GM12878 (cell line): ENCODE data around the gene NPPB. TPM values are rescaled to one million over a fixed set of nuclear protein-coding genes. Genes with fewer than 3 reads are reported as not detected.

Experiments used
- ATAC-seq: fragments of 200-7000 bp; cut with Tn5 transposase; 3 replicates; pipeline ENCODE4 v1.9.1; 2020; ENCODE audit warnings: mild to moderate bottlenecking, moderate library complexity
- BruUV-seq: library from RNA; stranded (reverse); fragments of 400-500 nt; replicated peaks from 2 replicates; lab custom pipeline; 2021; lab: Mats Ljungman, UMichigan
- CTCF ChIA-PET: fragments of 300-600 bp; sonication (Branson Sonifier 250); formaldehyde crosslinking; extraction: SDS; loops from one replicate; lab custom pipeline; 2021; ENCODE audit warnings: inconsistent platforms; lab: Yijun Ruan, JAX
- POLR2A ChIA-PET: fragments of 350-600 bp; formaldehyde crosslinking; extraction: SDS; loops from one replicate; lab custom pipeline; 2021; ENCODE audit warnings: inconsistent platforms; lab: Charles Lee
- RAD21 ChIA-PET: fragments of 300-600 bp; sonication (Branson Sonifier 250); formaldehyde crosslinking; loops from one replicate; lab custom pipeline; 2023; ENCODE audit warnings: antibody characterized with exemption; ENCODE audit not compliant: unreplicated experiment; lab: Charles Lee
- SMC1A ChIA-PET: fragments of 300-600 bp; sonication (Branson Sonifier 250); formaldehyde crosslinking; loops from one replicate; lab custom pipeline; 2023; ENCODE audit not compliant: unreplicated experiment, uncharacterized antibody; lab: Charles Lee
- DNase-seq: peaks from one replicate; pipeline ENCODE4 v3.0.0-alpha.2; 2011; ENCODE audit warnings: low read depth, low spot score
- FAIRE-seq: peaks from 3 replicates; lab custom pipeline; 2011; peaks lifted over from hg19 to GRCh38; lab: Jason Lieb, UNC
- H2AFZ ChIP-seq: 2 replicates; pipeline ENCODE4 v1.6.0; 2011; ENCODE audit warnings: low read depth, low read length, control low read depth; ENCODE audit not compliant: control insufficient read depth
- H3K27ac ChIP-seq: 2 replicates; pipeline ENCODE4 v1.5.1; 2011; ENCODE audit warnings: control low read depth; ENCODE audit not compliant: control insufficient read depth, insufficient read depth
- H3K27me3 ChIP-seq, 2 experiments: replicated peaks in 1 of 2; 2 replicates each; pipeline versions ENCODE4 v1.6.0 to v1.6.1; 2011; ENCODE audit warnings: low read length in 1 of 2; ENCODE audit not compliant: control insufficient read depth in 2 of 2, insufficient read depth in 2 of 2
- H3K36me3 ChIP-seq, 2 experiments: 2 replicates each; pipeline ENCODE4 v1.5.1; 2011; ENCODE audit warnings: low read length in 1 of 2; ENCODE audit not compliant: control insufficient read depth in 2 of 2, insufficient read depth in 2 of 2
- H3K4me1 ChIP-seq: 2 replicates; pipeline ENCODE4 v1.6.1; 2011; ENCODE audit warnings: mild to moderate bottlenecking, low read length, moderate library complexity, mixed read lengths; ENCODE audit not compliant: control insufficient read depth, insufficient read depth
- H3K4me2 ChIP-seq: 2 replicates; pipeline ENCODE4 v1.6.0; 2011; ENCODE audit warnings: control low read depth; ENCODE audit not compliant: control insufficient read depth, insufficient read depth
- H3K4me3 ChIP-seq: fragments of 200-600 bp; sonication (generic); 2 replicates; pipeline ENCODE4 v1.5.1; 2016
- H3K79me2 ChIP-seq: 2 replicates; pipeline ENCODE4 v1.6.0; 2011; ENCODE audit warnings: low read length; ENCODE audit not compliant: control insufficient read depth, insufficient read depth
- H3K9ac ChIP-seq: 2 replicates; pipeline ENCODE4 v1.8.0; 2011; ENCODE audit warnings: low read length, control low read depth, mixed read lengths; ENCODE audit not compliant: control insufficient read depth, insufficient read depth
- H3K9me3 ChIP-seq: replicated peaks from 3 replicates; pipeline ENCODE4 v1.5.1; 2011; ENCODE audit warnings: mild to moderate bottlenecking, low read length; ENCODE audit not compliant: control insufficient read depth, insufficient read depth
- H4K20me1 ChIP-seq: 2 replicates; pipeline ENCODE4 v1.6.0; 2011; ENCODE audit not compliant: control insufficient read depth, insufficient read depth
- E2F8 ChIP-seq: fragments of 450-650 bp; IDR thresholded peaks from 2 replicates; pipeline ENCODE4 v1.6.1; 2018; ENCODE audit warnings: mild to moderate bottlenecking, low read depth, moderate library complexity; ENCODE audit not compliant: partially characterized antibody
- ETV6 ChIP-seq, 2 experiments: fragments of 450-650 bp in 1 of 2; IDR thresholded peaks in 1 of 2; conservative IDR thresholded peaks in 1 of 2; 2 replicates each; pipeline ENCODE4 v1.6.1; 2014; ENCODE audit warnings: antibody characterized with exemption in 1 of 2, borderline replicate concordance in 1 of 2, low read depth in 1 of 2, mild to moderate bottlenecking in 1 of 2, moderate library complexity in 1 of 2
- MXI1 ChIP-seq: fragments of 150-350 bp; IDR thresholded peaks from 2 replicates; pipeline ENCODE4 v1.6.1; 2011; ENCODE audit warnings: low read depth, mild to moderate bottlenecking, inconsistent platforms, low read length, improper control_type of control experiment
- NR2F1 ChIP-seq: fragments of 450-650 bp; conservative IDR thresholded peaks from 2 replicates; pipeline ENCODE4 v1.6.1; 2017; ENCODE audit warnings: mild to moderate bottlenecking
- SMC3 ChIP-seq: IDR thresholded peaks from 2 replicates; pipeline ENCODE4 v1.6.1; 2011; ENCODE audit warnings: low read length, improper control_type of control experiment, borderline replicate concordance
- ZBTB4 ChIP-seq: fragments of 450-650 bp; formaldehyde crosslinking; IDR thresholded peaks from 2 replicates; pipeline ENCODE4 v1.4.0; 2022; ENCODE audit warnings: mild to moderate bottlenecking, moderate library complexity
- WGBS: methylation state at CpG from one replicate; pipeline ENCODE4 v1.1.6; 2016; ENCODE audit warnings: low lambda C conversion rate; ENCODE audit not compliant: insufficient replicate concordance, insufficient coverage; ENCODE audit errors: missing lambda C conversion rate; 5-methylcytosine and 5-hydroxymethylcytosine counted together
- in situ Hi-C: fragments of 300-500 bp; cut with MboI; formaldehyde crosslinking; loops from 9 replicates; pipeline ENCODE4 v1.14.3; 2018; ENCODE audit warnings: mixed read lengths
- intact Hi-C: fragments of 100-400 bp; cut with micrococcal nuclease; formaldehyde crosslinking; loops from one replicate; pipeline ENCODE4 v1.14.2; 2022; ENCODE audit not compliant: unreplicated experiment
- polyA plus RNA-seq, 11 experiments: library from polyadenylated mRNA; depleted of rRNA in 4 of 11; unstranded in 6 of 11; stranded (reverse) in 5 of 11; fragments of >200 nt; fragmentation: Nextera tagmentation in 4 of 11; fragmentation: Illumina TruSeq in 1 of 11; extraction: Ambion mirVana in 4 of 11; extraction: Trizol in 1 of 11; gene quantifications; 1 replicate in 1 of 11; 2 replicates in 10 of 11; pipeline versions ENCODE4 v1.2.1 to v1.2.3, GENCODE V29; 2011 to 2016; ENCODE audit warnings: inconsistent platforms in 2 of 11, missing spikeins in 2 of 11, low read depth in 1 of 11
- total RNA-seq, 4 experiments: library from RNA; depleted of rRNA in 3 of 4; stranded (reverse); fragments of >200 nt in 3 of 4; fragmentation: Illumina TruSeq in 1 of 4; extraction: Trizol in 1 of 4; gene quantifications; 2 replicates each; pipeline versions ENCODE4 v1.2.1 to v1.2.3, GENCODE V29; 2013 to 2021

Gene NPPB
- total and polyA plus RNA-seq, 10 of the 15 experiments (the other 5 are each of a cell fraction or from before 2014, with no cell fraction given), result not detected

GRCh38 chr1:11835441-11836225 is 23.1 kb downstream of the NPPB start:
- H2AFZ ChIP-seq, result no peak overlapping the region
- intact Hi-C loops (no loop called here), in situ Hi-C loops (no loop called here)
- H3K79me2 ChIP-seq, result no peaks in the 10 kb centered on the region
- no peaks in the 10 kb centered on the region for H3K4me1 ChIP-seq
- peaks cover 35 to 37% of the 10 kb centered on the region in 2 experiments for H3K36me3 ChIP-seq
- no peaks in the 10 kb centered on the region for H3K27me3 ChIP-seq
- no peak overlapping the region for H3K27ac ChIP-seq
- DNase-seq (no peak), FAIRE-seq (no peak), ATAC-seq (no peak)
- 95% methylated on average over 28 of the region's 28 CpGs for WGBS
- ChIA-PET RAD21 (no interaction called here), CTCF (interaction anchor here (4.5 kb wide), 1 partner anchor 132 kb away, joined by 24 read pairs; no protein-coding TSS in a partner anchor), SMC1A (no interaction called here), POLR2A (no interaction called here)
- H3K4me2 ChIP-seq, result no peak overlapping the region
- no TSS peak for BruUV-seq
- TF ChIP-seq NR2F1, result no peak
- no peak for TF ChIP-seq ETV6 (conservative IDR thresholded peaks at IDR 0.05 in 1 of 2, IDR thresholded peaks at IDR 0.05 in 1 of 2; ENCODE audit: borderline replicate concordance in 1 of 2, low read depth in 1 of 2)
- TF ChIP-seq E2F8, result no peak
- no peak for TF ChIP-seq MXI1
- TF ChIP-seq SMC3, result no peak
- TF ChIP-seq ZBTB4 (CRISPR knock-in tag), result no peak
- no peaks in the 10 kb centered on the region for H3K9me3 ChIP-seq
- no peak overlapping the region for H3K9ac ChIP-seq
- no peaks in the 10 kb centered on the region for H4K20me1 ChIP-seq
- H3K4me3 ChIP-seq, result no peak overlapping the region
